Ishikawa (cell line): ENCODE measurements around the gene SYCE1L.

Source experiments
- CEBPB ChIP-seq: IDR thresholded peaks from 2 replicates; pipeline ENCODE4 v1.6.1; 2012
- CREB1 ChIP-seq: IDR thresholded peaks from 2 replicates; pipeline ENCODE4 v1.6.1; 2012; ENCODE audit warnings: low read depth
- EGR1 ChIP-seq: IDR thresholded peaks from 2 replicates; pipeline ENCODE4 v1.6.1; 2012
- EP300 ChIP-seq: IDR thresholded peaks from 2 replicates; pipeline ENCODE4 v1.6.1; 2012; ENCODE audit warnings: borderline replicate concordance
- FOXM1 ChIP-seq: IDR thresholded peaks from 2 replicates; pipeline ENCODE4 v1.6.1; 2012; ENCODE audit warnings: low read depth, borderline replicate concordance
- MAX ChIP-seq: IDR thresholded peaks from 2 replicates; pipeline ENCODE4 v1.6.1; 2012
- NFIC ChIP-seq: IDR thresholded peaks from 2 replicates; pipeline ENCODE4 v1.6.1; 2012
- RAD21 ChIP-seq: IDR thresholded peaks from 2 replicates; pipeline ENCODE4 v1.6.1; 2012; ENCODE audit warnings: low read depth
- REST ChIP-seq: IDR thresholded peaks from 2 replicates; pipeline ENCODE4 v1.6.1; 2012; ENCODE audit warnings: low read depth, mild to moderate bottlenecking
- TAF1 ChIP-seq: IDR thresholded peaks from 2 replicates; pipeline ENCODE4 v1.6.1; 2012; ENCODE audit warnings: low read depth, mild to moderate bottlenecking
- TCF12 ChIP-seq: IDR thresholded peaks from 2 replicates; pipeline ENCODE4 v1.6.1; 2012; ENCODE audit warnings: low read depth
- TEAD4 ChIP-seq: IDR thresholded peaks from 2 replicates; pipeline ENCODE4 v1.6.1; 2012
- USF1 ChIP-seq: IDR thresholded peaks from 2 replicates; pipeline ENCODE4 v1.6.1; 2012
- YY1 ChIP-seq: IDR thresholded peaks from 2 replicates; pipeline ENCODE4 v1.6.1; 2012; ENCODE audit warnings: low read depth
- ZBTB7A ChIP-seq: IDR thresholded peaks from 2 replicates; pipeline ENCODE4 v1.6.1; 2012; ENCODE audit warnings: low read depth

Gene SYCE1L

GRCh38 chr16:77166726-77167125, 32.5 kb upstream of the SYCE1L start:
- no peak for TF ChIP-seq MAX
- TF ChIP-seq YY1: no peak
- TF ChIP-seq CREB1: no peak
- no peak for TF ChIP-seq TEAD4
- TF ChIP-seq TCF12: no peak
- no peak for TF ChIP-seq ZBTB7A
- TF ChIP-seq CEBPB: no peak
- no peak for TF ChIP-seq RAD21

- TF ChIP-seq CEBPB (no peak), TCF12 (no peak), ZBTB7A (no peak), USF1 (no peak), TAF1 (no peak), MAX (no peak), NFIC (no peak), REST (no peak), EGR1 (no peak), RAD21 (no peak), TEAD4 (no peak), EP300 (no peak), YY1 (no peak)
Measured at GRCh38 chr16:77168901-77169300, 30.3 kb upstream of the SYCE1L start.

- no peak for TF ChIP-seq CREB1
- TF ChIP-seq TAF1: no peak
- TF ChIP-seq TEAD4: no peak
- TF ChIP-seq TCF12: no peak
- TF ChIP-seq RAD21: peak; percentile 77
Measured at GRCh38 chr16:77169650-77170236, 29.5 kb upstream of the SYCE1L start.

GRCh38 chr16:77170805-77171204, 28.4 kb upstream of the SYCE1L start:
- TF ChIP-seq TCF12 (no peak), USF1 (peak; percentile 66; the same call in 1 of the 2 replicates)

GRCh38 chr16:77171745-77172635, 27.2 kb upstream of the SYCE1L start:
- TF ChIP-seq FOXM1: no peak
- no peak for TF ChIP-seq EP300
- peak; percentile 81 for TF ChIP-seq RAD21
- no peak for TF ChIP-seq ZBTB7A
- no peak for TF ChIP-seq CEBPB
- TF ChIP-seq CREB1: no peak

GRCh38 chr16:77172951-77173350, 26.3 kb upstream of the SYCE1L start:
- TF ChIP-seq EGR1 (no peak), FOXM1 (no peak), USF1 (no peak), MAX (no peak)

GRCh38 chr16:77183137-77183536, 16.1 kb upstream of the SYCE1L start:
- TF ChIP-seq TCF12 (no peak), REST (no peak), ZBTB7A (no peak), RAD21 (no peak), CEBPB (no peak), FOXM1 (no peak), EGR1 (no peak)
